ENCODE data around the gene IFRD1.

The IFRD1 gene

GRCh38 chr7:112520787-112521186 is 70.5 kb downstream of the IFRD1 start:
- DNase-seq (ENCODE audit: low read depth) = no peak

DNA sequence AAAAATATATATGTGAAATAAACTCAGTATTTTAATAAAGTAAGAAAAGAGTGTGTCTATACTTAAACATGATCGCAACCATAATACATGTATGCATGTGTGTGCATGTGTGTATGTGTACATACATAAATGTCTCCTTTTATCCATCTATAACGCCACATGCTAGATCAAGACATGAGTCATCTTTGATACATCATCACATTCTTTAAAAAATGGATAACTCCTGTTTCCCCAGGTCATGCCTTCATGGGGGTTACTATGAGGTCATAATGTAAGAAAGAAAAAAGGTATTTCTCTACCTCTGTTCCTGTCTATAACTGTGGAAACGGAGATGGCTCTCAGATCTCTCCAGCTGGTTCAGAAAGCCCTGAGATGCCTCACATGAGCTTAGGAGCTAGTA is 71.7 kb downstream of the IFRD1 start:
- no peak for DNase-seq (ENCODE audit: low read depth)

- no peak for DNase-seq (ENCODE audit: low read depth)
These were observed 73.6 kb downstream of the IFRD1 start for GRCh38 chr7:112523871-112524270.

All from ELR (cell line).